GM19025 (cell line): Measurements from ENCODE around the gene FAM151B.
A peak's percentile ranks its signal among the peaks of the same experiment; 100 is the strongest.
"Not testable (repeated sequence)": the region's sequence is repeated elsewhere in the genome, so short reads cannot be mapped to it uniquely, and the experiment has no call there.

Source experiments
- ATAC-seq: cut with Tn5 transposase; IDR thresholded peaks from one replicate; pipeline ENCODE4 v1.9.1; 2021; ENCODE audit warnings: mild to moderate bottlenecking, low read depth, moderate library complexity; ENCODE audit not compliant: unreplicated experiment

Gene FAM151B, protein sequence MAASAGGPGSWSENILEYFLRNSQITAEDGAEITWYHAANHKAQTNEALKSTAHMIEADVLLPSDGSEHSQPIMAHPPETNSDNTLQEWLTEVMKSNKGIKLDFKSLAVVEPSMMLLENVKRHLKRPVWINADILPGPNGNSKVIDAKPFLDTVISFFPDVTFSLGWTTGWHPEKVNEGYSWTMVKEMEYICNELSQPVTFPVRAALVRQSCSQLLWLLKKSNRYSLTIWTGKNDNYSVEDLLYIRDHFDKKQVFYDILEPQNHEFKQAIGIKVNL

DNA sequence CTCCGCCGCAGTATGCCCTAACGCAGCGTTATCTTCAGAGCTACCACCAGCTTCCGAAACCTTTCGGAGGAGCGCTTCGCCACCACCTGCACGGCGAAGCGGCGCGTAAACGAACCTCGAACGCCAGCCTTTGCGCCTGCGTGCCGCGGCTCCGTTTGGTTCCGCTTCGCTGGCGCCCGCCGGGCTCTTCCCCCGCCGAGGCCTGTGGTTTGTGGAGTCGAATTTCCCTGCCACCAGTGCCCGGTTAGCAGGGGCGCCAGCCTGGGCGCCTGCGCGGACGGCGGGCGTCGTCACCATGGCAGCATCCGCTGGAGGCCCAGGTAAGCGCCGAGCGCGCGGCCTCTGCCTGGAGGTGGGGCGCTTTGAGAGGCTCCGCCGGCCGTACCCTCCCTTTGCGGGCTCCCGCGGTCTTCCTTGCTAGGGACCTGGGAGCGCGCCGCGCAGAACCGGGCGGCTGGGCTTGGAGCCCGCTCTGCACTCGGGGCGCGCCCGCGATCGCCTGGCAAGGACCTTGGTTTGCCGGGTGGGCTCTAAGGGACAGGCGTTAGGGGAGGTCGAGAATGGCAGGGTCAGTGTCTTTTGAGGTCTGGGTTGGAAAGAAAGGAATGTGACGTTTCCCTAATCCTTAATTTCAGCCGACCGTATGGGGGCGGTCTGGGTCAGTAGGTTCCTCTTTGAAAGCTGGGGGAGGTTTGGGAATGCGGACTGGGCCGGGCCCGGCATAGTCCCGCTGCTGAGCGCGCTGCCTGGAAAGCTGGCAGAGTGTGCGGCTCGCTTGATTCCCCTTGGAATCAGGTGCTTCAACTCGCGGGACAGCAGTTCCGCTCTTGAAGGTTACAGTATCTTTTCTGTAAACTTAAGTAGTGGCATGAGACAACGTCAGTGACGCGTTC, at the start of gene FAM151B:
FAM151B (plus strand) TSS at position 272 of the 893 bp plus-strand sequence; CDS start at position 296, 24 bp downstream.
- peak; percentile 93 for ATAC-seq

DNA sequence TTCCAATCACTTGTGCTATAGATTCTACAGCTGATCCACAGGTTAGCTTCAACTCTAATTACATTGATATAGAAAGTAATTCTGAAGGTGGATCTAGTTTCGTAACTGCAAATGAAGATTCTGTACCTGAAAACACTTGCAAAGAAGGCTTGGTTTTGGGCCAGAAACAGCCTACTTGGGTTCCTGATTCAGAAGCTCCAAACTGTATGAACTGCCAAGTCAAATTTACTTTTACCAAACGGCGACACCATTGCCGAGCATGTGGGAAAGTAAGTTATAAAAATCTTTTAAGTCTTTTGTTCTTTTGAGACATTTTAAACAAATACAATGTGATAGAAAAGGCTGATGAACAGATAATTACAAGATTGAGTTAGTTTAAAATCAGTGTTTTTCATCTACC, 49.2 kb upstream of the FAM151B start:
- no peak for ATAC-seq

DNA sequence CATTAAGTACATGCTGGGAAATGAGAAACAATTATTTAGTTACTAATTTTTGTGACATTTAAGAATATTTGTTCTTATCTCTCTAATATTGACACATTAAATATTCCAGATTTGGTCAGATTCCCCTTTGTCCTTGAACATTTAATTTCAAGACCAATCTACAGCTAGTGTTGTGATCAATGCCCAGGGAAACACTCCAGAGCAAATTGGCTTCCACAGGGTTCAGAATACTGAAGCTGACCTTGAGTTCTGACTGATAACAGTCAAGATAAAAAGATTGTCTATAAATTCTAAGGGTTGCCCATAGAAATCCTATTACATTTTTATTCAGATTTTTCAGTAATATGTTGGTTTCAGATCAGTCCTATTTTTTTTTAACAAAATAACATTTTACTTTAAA, 48.7 kb upstream of the FAM151B start:
- no peak for ATAC-seq

DNA sequence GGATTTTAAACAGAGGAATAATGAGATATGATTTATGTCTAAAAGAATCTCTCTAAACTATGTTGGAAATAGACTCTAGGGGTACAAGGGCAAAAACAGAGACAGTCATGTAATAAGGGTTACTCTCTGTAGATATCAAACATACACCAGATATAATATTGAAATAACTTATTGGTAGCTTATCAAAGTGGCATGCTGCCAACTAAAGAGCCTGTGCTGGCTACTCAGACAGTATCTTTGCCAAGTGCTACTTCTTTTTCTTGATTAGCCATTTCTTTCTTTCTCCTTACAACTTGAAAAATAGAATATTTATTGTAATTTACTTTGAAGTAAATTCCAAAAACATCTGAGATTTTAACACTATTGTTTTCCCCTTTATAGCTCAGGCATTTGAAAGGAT, 45.2 kb upstream of the FAM151B start:
- no peak for ATAC-seq

DNA sequence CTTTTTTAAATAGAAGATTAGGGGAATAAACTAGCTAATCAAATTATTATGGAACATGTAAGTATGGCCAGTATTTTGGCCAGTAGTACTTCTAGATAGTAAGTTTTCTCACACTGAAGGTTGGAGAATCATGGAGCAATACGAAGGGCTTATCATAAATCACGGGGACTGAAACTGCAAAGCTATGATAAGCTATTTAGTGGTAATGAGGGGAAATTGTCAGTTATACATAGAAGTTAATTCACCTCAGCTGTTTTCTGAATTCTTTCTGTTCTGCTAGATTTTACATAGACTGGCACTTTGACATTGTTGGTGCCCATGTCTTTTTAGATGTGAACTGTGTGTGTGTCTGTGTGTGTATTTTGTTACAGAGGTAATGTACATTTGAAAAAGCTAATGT, 34.5 kb upstream of the FAM151B start:
- ATAC-seq: no peak

DNA sequence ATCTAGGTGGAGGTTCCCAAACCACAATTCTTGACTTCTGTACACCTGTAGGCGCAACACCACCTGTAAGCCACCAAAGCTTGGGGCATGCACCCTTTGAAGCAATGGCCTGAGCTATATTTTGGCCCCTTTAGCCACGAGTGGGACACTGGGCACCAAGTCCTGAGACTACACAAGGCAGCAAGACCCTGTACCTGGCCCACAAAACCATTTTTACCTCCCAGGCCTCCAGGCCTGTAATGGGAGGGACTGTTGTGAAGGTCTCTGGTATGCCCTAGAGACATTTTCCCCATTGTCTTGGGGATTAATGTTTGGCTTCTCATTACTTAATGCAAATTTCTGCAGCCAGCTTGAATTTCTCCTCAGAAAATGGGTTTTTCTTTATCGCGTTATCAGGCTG, 24.6 kb upstream of the FAM151B start:
- no peak for ATAC-seq

DNA sequence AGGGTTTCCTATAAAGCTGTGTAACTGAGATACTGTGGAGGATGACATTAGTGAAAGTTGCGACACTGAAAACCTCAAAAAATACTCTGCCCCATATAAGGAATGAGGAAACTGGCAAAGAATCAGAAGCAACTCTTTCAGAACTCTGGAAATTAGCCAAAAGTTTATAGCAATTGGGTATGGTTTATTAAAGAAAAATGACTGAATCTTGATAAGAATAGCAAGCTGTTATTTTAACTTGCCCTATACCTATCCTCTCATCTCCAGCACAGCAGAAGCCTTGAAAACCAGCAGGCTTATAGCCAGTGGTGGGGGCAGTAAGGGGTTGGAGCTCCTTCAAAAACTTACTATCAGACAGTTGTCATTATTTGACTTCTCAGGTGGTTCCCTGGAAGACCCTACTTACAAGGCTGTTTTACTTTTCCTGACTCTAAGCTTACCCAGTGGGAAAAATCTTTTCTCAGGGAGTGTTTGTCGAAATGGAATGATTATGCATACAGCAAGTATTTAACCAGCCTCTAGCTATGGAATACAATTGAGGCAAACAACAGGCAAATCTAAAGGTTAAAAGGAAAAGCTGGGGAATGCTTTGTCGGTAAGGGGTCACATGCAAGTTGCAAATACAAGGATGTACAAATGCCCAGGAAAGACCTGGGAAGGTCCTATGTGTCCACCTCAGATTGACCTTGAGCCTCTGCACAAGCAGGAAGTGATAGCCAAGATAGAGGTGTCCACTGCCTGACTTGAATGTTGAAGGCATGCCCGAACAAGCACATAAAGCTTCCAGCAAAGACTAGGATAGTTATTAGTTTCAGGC, 21.0 kb upstream of the FAM151B start:
- no peak for ATAC-seq

DNA sequence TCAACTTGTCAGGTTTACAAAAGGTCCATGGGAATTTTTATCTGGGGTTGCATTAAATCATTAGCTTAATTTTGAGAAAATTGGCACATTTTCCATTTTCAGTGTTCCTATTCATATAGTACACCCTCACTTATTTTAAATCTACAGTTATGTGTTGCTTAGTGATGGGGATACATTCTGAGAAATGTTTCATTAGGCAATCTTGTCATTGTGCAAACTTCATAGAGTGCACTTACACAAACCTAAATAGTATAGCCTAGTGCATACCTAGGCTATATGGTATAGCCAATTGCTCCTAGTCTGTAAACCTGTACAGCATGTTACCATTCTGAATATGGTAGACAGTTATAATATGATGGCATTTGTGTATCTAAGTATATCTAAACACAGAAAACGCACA, 19.8 kb upstream of the FAM151B start:
- ATAC-seq: no peak

DNA sequence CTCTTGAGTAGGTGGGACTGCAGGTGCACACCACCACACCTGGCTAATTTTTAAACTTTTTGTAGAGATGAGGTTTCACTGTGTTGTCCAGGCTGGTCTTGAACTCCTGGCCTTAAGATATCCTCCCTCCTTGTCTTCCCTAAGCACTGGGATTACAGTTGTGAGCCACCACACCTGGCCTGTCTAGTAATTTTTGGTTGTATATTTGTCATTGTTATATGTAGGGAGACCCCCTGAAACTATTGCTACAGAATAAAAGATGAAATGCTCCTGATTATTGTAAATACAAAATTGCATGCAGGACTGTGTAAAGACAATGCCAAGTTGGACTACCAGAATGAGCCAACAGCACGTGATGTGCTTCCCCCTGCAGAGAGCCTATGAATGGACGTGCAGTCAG, 17.3 kb upstream of the FAM151B start:
- not testable (repeated sequence) for ATAC-seq

DNA sequence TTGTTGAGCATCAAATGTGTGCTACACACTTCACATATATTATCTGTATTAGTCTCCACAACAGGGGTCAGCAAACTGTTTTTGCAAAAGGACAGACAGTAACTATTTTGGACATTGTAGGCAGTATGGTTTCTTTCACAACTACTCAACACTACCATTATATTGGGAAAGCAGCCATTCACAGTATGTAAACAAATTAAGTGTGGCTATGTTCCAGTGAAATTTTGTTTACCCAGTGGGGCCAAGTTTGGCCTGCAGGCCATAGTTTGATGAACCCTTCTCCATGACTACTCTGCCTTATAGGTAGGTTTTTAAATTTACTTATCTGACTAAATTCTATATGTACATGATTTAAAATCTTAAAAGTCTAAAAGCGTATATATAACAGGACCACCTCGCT, 13.0 kb upstream of the FAM151B start:
- ATAC-seq: no peak

DNA sequence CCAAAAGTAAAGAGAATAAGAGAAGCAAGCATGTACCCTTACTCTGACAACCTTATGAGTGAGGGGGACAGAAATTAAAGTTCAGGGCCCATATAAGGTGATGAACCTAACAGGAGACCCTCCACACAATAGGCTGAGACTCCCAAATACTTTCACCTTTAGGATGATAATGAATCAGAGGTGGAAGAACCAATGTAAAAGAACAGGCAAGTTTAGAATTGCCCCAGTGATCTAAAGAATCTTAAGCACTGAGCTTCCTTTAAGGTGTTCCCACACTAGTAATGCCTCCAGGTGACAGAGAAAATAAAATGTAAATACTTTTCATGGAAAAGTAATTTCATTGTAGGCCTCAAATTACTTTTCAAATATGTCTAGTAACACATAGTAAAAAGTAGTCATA, 8.2 kb upstream of the FAM151B start:
- no peak for ATAC-seq

DNA sequence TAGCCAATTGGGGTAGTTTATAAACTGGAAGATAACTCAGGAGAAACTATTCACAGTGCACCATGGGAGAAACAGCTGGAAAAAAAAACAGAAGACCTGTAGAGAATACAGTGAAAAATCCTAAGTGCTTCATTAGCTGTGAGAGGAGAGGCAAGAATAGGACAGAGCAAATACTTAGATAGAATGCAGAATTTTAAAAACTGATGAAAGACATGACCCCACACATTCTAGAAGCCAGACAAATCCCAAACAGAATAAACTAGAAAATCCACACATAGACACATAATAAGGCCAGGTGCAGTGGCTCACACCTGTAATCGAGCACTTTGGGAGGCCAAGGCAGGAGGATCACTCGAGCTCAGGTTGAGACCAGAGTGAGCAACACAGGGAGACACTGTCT, 7.5 kb upstream of the FAM151B start:
- no peak for ATAC-seq

DNA sequence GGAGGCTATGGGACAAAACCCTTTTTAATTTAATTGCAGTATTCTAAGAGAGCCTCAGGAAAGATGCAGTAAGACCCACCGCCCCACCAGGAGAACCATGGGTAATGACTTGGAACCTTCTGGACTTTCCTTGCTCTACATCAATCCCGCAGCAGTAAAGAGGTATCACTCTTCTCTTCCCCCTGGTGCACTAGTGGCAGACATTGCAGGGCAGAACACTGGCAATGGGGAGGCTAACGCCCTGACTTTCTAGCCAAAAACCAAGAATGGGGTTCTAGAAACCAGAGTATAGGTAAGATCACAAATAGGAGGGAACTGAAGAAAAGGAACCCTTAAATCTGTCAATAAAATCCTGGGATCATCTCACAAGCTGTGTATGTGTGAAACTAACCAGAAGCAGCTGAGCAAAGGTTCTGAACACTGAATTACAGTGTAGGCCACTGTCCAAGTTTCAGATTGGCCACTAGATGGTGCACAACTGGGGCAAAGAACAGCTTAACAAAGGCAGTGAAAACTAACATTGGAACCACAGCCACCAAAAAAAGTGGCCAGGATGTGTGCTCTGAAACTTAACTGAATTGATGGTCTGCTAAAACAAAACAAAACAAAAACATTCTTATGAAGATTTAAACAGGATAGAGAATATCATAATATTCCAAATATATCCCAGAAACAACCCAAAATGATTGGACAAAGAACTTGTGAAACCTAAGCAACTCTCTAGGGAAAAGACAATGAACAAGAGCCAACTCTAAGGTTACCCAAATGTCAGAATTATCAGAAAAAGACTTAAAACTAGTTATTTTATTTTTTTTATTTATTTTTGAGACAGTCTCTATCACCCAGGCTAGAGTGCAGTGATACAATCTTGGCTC, 6.6 kb upstream of the FAM151B start:
- no peak for ATAC-seq

DNA sequence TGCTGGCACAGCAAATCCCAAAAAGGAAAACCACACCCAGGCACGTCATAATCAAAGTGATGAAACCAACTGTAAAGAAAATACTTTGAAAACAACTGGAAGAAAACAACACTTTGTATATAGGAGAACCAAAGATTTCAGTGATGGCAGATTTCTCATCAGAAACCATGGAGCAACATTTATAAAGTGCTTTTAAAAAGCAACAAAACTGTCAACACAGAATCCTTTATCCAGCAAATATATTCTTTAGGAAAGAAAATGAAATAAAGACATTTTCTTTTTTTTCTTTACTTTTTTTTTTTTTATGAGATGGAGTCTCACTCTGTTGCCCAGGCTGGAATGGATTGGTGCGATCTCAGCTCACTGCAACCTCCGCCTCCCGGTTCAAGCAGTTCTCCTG, 5.3 kb upstream of the FAM151B start:
- ATAC-seq: no peak

DNA sequence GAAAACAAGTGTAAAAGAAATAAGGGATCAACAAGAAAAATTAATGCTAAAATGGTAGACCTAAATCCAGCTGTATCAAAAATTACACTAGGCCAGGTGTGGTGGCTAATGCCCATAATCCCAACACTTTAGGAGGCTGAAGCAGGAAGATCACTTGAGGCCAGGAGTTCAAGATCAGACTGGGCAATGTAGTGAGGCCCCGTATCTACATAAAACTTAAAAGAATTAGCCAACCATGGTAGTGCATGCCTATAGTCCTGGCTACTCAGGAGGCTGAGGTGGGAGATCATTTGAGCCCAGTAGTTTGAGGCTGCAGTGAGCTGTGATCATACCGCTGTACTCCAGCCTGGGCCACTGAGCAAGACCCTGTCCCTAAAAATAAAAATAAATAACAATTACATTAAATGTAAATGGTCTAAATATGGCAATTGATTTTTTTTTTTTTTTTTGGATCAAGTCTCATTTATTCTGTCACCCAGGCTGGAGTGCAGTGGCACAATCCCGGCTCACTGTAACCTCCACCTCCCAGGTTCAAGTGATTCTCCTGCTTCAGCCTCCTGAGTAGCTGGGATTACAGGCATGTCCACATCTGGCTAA, 4.2 kb upstream of the FAM151B start:
- ATAC-seq: no peak

DNA sequence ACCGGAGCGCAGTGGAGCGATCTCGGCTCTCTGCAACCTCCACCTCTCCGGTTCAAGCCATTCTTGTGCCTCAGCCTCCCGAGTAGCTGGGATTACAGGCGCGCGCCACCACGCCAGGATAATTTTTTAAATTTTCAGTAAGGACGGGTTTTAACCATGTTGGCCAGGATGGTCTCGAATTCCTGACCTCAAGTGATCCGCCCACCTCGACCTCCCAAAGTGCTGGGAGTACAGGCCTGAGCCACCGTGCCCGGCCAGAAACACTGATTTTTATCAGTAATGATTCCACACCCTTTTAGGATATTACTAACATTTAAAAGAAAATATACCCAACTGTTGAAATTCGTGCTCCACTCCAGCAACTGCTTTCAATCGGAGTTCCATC, 464 bp upstream of the FAM151B start:
- no peak for ATAC-seq

DNA sequence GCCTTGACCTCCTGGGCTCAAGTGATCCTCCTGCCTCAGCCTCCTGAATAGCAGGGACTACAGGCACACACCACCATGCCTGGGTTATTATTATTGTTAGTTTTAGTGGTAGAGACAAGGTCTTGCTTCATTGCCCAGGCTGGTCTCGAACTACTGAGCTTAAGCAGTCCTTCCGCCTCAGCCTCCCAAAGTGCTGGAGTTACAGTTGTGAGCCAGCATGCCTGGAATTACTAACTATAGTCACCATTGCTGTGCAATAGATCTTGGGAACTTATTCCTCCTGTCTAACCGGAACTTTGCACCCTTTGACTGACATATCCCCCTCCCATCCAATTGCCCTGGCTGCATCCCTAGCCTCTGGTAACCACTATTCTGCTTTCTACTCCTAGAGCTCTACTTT, 3.4 kb downstream of the FAM151B start:
- ATAC-seq: no peak

DNA sequence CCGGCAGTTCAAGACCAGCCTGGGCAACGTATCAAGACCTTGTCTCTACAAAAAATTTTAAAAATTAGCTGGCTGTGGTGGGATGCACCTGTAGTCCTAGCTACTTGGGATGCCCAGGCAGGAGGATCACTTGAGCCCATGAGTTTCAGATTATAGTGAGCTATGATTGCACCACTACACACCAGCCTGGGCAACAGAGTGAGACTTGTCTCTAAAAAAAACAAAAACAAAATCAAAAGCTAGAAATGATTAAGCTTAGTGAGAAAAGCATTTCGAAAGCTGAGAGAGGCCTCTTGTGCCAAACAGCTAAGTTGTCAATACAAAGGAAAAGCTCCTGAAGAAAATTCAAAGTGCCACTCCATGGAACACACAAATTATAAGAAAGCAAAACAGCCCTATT, 4.8 kb downstream of the FAM151B start:
- ATAC-seq: no peak

DNA sequence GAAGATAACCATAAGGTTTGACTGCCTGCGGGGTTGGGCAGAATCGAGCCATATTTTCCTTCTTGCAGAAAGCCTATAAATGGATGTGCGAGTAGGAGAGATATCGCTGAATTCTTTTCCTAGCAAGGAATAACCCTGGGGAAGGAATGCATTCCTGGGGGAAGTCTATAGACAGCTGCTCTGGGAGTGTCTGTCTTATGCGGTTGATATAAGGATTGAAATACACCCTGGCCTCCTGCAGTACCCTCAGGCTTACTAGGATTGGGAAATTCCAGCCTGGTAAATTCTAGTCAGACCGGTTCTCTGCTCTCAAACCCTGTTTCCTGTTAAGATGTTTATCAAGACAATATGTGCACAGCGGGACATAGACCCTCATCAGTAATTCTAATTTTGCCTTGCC, 5.5 kb downstream of the FAM151B start:
- ATAC-seq: not testable (repeated sequence)

DNA sequence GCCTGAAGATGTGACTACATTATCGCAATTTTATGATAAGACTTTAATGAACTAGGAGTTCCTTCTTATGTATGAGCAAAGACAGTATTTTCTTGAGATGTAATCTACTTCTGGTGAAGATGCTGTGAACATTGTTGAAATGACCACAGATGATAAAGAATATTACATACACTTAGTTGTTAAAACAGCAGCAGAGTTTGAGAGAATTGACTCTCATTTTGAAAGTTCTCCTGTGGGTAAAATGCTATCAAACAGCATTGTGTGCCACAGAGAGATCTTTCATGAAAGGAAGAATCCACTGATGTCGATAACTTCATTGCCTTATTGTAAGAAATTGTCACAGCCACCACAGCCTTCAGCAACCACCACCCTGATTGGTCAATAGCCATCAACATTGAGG, 8.0 kb downstream of the FAM151B start:
- no peak for ATAC-seq
